ENCODE results near the gene KANSL1. TPM values are rescaled to one million over a fixed set of nuclear protein-coding genes. Genes with fewer than 3 reads are reported as not detected.
"Not testable (repeated sequence)": the region's sequence is repeated elsewhere in the genome, so short reads cannot be mapped to it uniquely, and the experiment has no call there.

Gene KANSL1
- total and polyA plus RNA-seq, 10 of the 15 experiments (the other 5 are each of a cell fraction or from before 2014, with no cell fraction given) = 4.7 to 60.6 (median 28.0) TPM

GRCh38 chr17:46102806-46103205 is 90.4 kb downstream of the KANSL1 start:
- SMC1A ChIA-PET (ENCODE audit: uncharacterized antibody, unreplicated experiment) = interaction anchor here (1.2 to 8.6 kb wide), 4 partner anchors 9 to 99 kb away, joined by 3 to 88 read pairs (median 9); no protein-coding TSS in a partner anchor
- Histone ChIP-seq H3K4me1 (ENCODE audit: control insufficient read depth, insufficient read depth, low read length) (peaks cover 19% of the 10 kb centered on the region; the same call in 1 of the 2 replicates), H3K79me2 (ENCODE audit: control insufficient read depth, insufficient read depth, low read length) (peaks cover 93% of the 10 kb centered on the region)
- H3K9me3 ChIP-seq (replicated peaks; ENCODE audit: control insufficient read depth, insufficient read depth, low read length); H3K27me3 ChIP-seq (replicated peaks in 1 of 2; ENCODE audit: control insufficient read depth in 2 of 2, insufficient read depth in 2 of 2, low read length in 1 of 2); CTCF ChIA-PET; DNase-seq (ENCODE audit: low read depth, low spot score); H3K36me3 ChIP-seq (ENCODE audit: control insufficient read depth in 2 of 2, insufficient read depth in 2 of 2, low read length in 1 of 2); H3K4me3 ChIP-seq; H3K27ac ChIP-seq (ENCODE audit: control insufficient read depth, insufficient read depth); H4K20me1 ChIP-seq (ENCODE audit: control insufficient read depth, insufficient read depth); ATAC-seq; H3K9ac ChIP-seq (ENCODE audit: control insufficient read depth, insufficient read depth, low read length); H3K4me2 ChIP-seq (ENCODE audit: control insufficient read depth, insufficient read depth); in situ Hi-C loops (cut with MboI); FAIRE-seq; H2AFZ ChIP-seq (ENCODE audit: control insufficient read depth, low read depth, low read length): not testable (repeated sequence)
- BruUV-seq (replicated peaks) = TSS peak; percentile 12
- intact Hi-C loops (cut with micrococcal nuclease; ENCODE audit: unreplicated experiment) = loop anchor here (5.0 kb wide), 2 partner anchors 44 to 89 kb away; partner anchors contain the start of gene KANSL1
- RAD21 ChIA-PET (ENCODE audit: unreplicated experiment) = interaction anchor here (1.0 to 1.2 kb wide), 2 partner anchors 9 to 13 kb away, joined by 3 read pairs; no protein-coding TSS in a partner anchor
- 90% methylated on average over 3 of the region's 3 CpGs for WGBS (ENCODE audit: insufficient coverage, insufficient replicate concordance, low lambda C conversion rate, missing lambda C conversion rate)
- POLR2A ChIA-PET = interaction anchor here (0.6 kb wide), 1 partner anchor 33 kb away, joined by 5 read pairs; no protein-coding TSS in a partner anchor

- H2AFZ ChIP-seq (ENCODE audit: control insufficient read depth, low read depth, low read length); BruUV-seq (replicated peaks); H3K27ac ChIP-seq (ENCODE audit: control insufficient read depth, insufficient read depth); H4K20me1 ChIP-seq (ENCODE audit: control insufficient read depth, insufficient read depth); H3K4me3 ChIP-seq; DNase-seq (ENCODE audit: low read depth, low spot score); H3K36me3 ChIP-seq (ENCODE audit: control insufficient read depth in 2 of 2, insufficient read depth in 2 of 2, low read length in 1 of 2); H3K4me2 ChIP-seq (ENCODE audit: control insufficient read depth, insufficient read depth); in situ Hi-C loops (cut with MboI); H3K9me3 ChIP-seq (replicated peaks; ENCODE audit: control insufficient read depth, insufficient read depth, low read length); H3K9ac ChIP-seq (ENCODE audit: control insufficient read depth, insufficient read depth, low read length); H3K27me3 ChIP-seq (replicated peaks in 1 of 2; ENCODE audit: control insufficient read depth in 2 of 2, insufficient read depth in 2 of 2, low read length in 1 of 2); ATAC-seq; FAIRE-seq: not testable (repeated sequence)
- SMC1A ChIA-PET (ENCODE audit: uncharacterized antibody, unreplicated experiment) = interaction anchor here (0.6 to 8.6 kb wide), 8 partner anchors 8 to 104 kb away, joined by 3 to 88 read pairs (median 11); no protein-coding TSS in a partner anchor
- 0 out of 2 replicates have a peak, but pooled peaks have one; percentile 26 for TF ChIP-seq HDGF (IDR thresholded peaks at IDR 0.05)
- TF ChIP-seq RAD51 (IDR thresholded peaks at IDR 0.05) = peak; percentile 41
- 83% methylated on average over 9 of the region's 9 CpGs for WGBS (ENCODE audit: insufficient coverage, insufficient replicate concordance, low lambda C conversion rate, missing lambda C conversion rate)
- RAD21 ChIA-PET (ENCODE audit: unreplicated experiment) = interaction anchor here (1.4 to 2.9 kb wide), 3 partner anchors 14 to 43 kb away, joined by 3 to 11 read pairs (median 6); no protein-coding TSS in a partner anchor
- Histone ChIP-seq H3K4me1 (ENCODE audit: control insufficient read depth, insufficient read depth, low read length) (peaks cover 19% of the 10 kb centered on the region; the same call in 1 of the 2 replicates), H3K79me2 (ENCODE audit: control insufficient read depth, insufficient read depth, low read length) (peaks cover 93% of the 10 kb centered on the region)
- CTCF ChIA-PET = interaction anchor here (0.7 to 3.6 kb wide), 5 partner anchors 11 to 84 kb away, joined by 3 to 33 read pairs (median 5); no protein-coding TSS in a partner anchor
- POLR2A ChIA-PET = interaction anchor here (0.7 to 1.3 kb wide), 6 partner anchors 11 to 183 kb away, joined by 3 to 7 read pairs (median 4); partner anchors contain the start of gene KANSL1
- intact Hi-C loops (cut with micrococcal nuclease; ENCODE audit: unreplicated experiment) = loop anchor here (5.0 kb wide), 2 partner anchors 45 to 90 kb away; partner anchors contain the start of gene KANSL1
These were observed 91.2 kb downstream of the KANSL1 start for GRCh38 chr17:46101785-46102617.
